K562 (cell line): ENCODE measurements around the gene ACHE. TPM values are rescaled to one million over a fixed set of nuclear protein-coding genes. Genes with fewer than 3 reads are reported as not detected.

Experiments
- ATAC-seq: fragments of 200-7000 bp; cut with Tn5 transposase; 3 replicates; pipeline ENCODE4 v1.9.1; 2020; ENCODE audit warnings: moderate library complexity
- BruUV-seq: library from RNA; stranded (reverse); fragments of 400-500 nt; replicated peaks from 2 replicates; lab custom pipeline; 2021; lab: Mats Ljungman, UMichigan
- CTCF ChIA-PET: fragments of 300-600 bp; formaldehyde crosslinking; extraction: SDS; loops from one replicate; lab custom pipeline; 2021; ENCODE audit warnings: low intra/inter-chr PET ratio; lab: Yijun Ruan, JAX
- POLR2A ChIA-PET: fragments of 300-600, 350-650 bp; sonication (Branson Sonifier 250); formaldehyde crosslinking; extraction: SDS; loops from one replicate; lab custom pipeline; 2021; ENCODE audit warnings: antibody characterized with exemption, inconsistent platforms; lab: Yijun Ruan, JAX
- DNase-seq, 4 experiments: peaks; one replicate each; pipeline versions ENCODE4 v3.0.0 to v3.0.0-alpha.2; 2011 to 2018; ENCODE audit warnings: low spot score in 3 of 4, mixed read lengths in 3 of 4; ENCODE audit errors: extremely low read depth in 1 of 4
- FAIRE-seq: peaks from 2 replicates; lab custom pipeline; 2011; peaks lifted over from hg19 to GRCh38; lab: Jason Lieb, UNC
- H2AFZ ChIP-seq: 2 replicates; pipeline ENCODE4 v1.6.0; 2011; ENCODE audit warnings: low read depth, low read length, control low read depth, inconsistent platforms
- H3K27ac ChIP-seq: fragments of 200-600 bp; 3 replicates; pipeline ENCODE4 v1.8.0; 2011; ENCODE audit warnings: low read depth, mild to moderate bottlenecking, control low read depth, inconsistent platforms, low read length, moderate library complexity, mixed read lengths; ENCODE audit errors: extremely low read depth
- H3K27me3 ChIP-seq, 2 experiments: fragments of 300-600 bp in 1 of 2; 2 replicates in 1 of 2; 3 replicates in 1 of 2; pipeline versions ENCODE4 v1.6.0 to v1.8.0; 2011; ENCODE audit warnings: inconsistent platforms in 2 of 2, low read length in 2 of 2, mild to moderate bottlenecking in 1 of 2, mixed read lengths in 1 of 2, moderate library complexity in 1 of 2; ENCODE audit not compliant: control insufficient read depth in 2 of 2, insufficient read depth in 2 of 2
- H3K36me3 ChIP-seq: fragments of 300-600 bp; 3 replicates; pipeline ENCODE4 v1.8.0; 2011; ENCODE audit warnings: mild to moderate bottlenecking, low read length, inconsistent platforms; ENCODE audit not compliant: control insufficient read depth, insufficient read depth
- H3K4me1 ChIP-seq, 2 experiments: fragments of 200-600 bp in 1 of 2; replicated peaks in 1 of 2; 2 replicates in 1 of 2; 3 replicates in 1 of 2; pipeline versions ENCODE4 v1.5.1 to v1.8.0; 2011; ENCODE audit warnings: inconsistent platforms in 2 of 2, low read length in 2 of 2, mild to moderate bottlenecking in 1 of 2, mixed read lengths in 1 of 2, moderate library complexity in 1 of 2; ENCODE audit not compliant: control insufficient read depth in 2 of 2, insufficient read depth in 2 of 2
- H3K4me2 ChIP-seq: 2 replicates; pipeline ENCODE4 v1.6.1; 2011; ENCODE audit warnings: low read length, control low read depth, inconsistent platforms, mixed read lengths; ENCODE audit not compliant: insufficient read depth
- H3K4me3 ChIP-seq: fragments of 200-600 bp; sonication (generic), shearing (Covaris generic); 2 replicates; pipeline ENCODE4 v1.5.1; 2016; ENCODE audit warnings: control low read depth, inconsistent platforms
- H3K79me2 ChIP-seq: fragments of 200-600 bp; 3 replicates; pipeline ENCODE4 v1.8.0; 2011; ENCODE audit warnings: low read length, inconsistent platforms; ENCODE audit not compliant: control insufficient read depth, insufficient read depth
- H3K9ac ChIP-seq, 2 experiments: 2 replicates each; pipeline versions ENCODE4 v1.6.0 to v1.6.1; 2011; ENCODE audit warnings: low read depth in 2 of 2, low read length in 2 of 2, control low read depth in 1 of 2, inconsistent platforms in 1 of 2, mild to moderate bottlenecking in 1 of 2, mixed read lengths in 1 of 2; ENCODE audit not compliant: insufficient read depth in 1 of 2
- H3K9me1 ChIP-seq: one replicate; pipeline ENCODE4 v1.6.0; 2011; ENCODE audit warnings: inconsistent platforms, mild to moderate bottlenecking, low read length, moderate library complexity; ENCODE audit not compliant: control insufficient read depth, insufficient read depth
- H3K9me3 ChIP-seq: replicated peaks from 2 replicates; pipeline ENCODE4 v1.5.1; 2011; ENCODE audit warnings: low read depth, low read length, inconsistent platforms; ENCODE audit not compliant: control insufficient read depth, insufficient read depth
- H4K20me1 ChIP-seq: replicated peaks from 2 replicates; pipeline ENCODE4 v1.6.1; 2011; ENCODE audit warnings: low read length, inconsistent platforms, mixed read lengths; ENCODE audit not compliant: control insufficient read depth, insufficient read depth
- BCL6 ChIP-seq: fragments of 250-450 bp; sonication (Bioruptor Pico); IDR thresholded peaks from 2 replicates; pipeline ENCODE4 v1.4.0; 2020
- CEBPG ChIP-seq, 3 experiments: fragments of 200-800 bp in 1 of 3; sonication (Bioruptor generic) in 1 of 3; sonication (generic) in 1 of 3; formaldehyde crosslinking in 1 of 3; IDR thresholded peaks in 2 of 3; conservative IDR thresholded peaks in 1 of 3; 2 replicates each; pipeline versions ENCODE4 v1.6.1 to v1.8.0; 2016 to 2022; ENCODE audit warnings: missing compliant biosample characterization in 2 of 3, missing genetic modification characterization in 2 of 3, mild to moderate bottlenecking in 1 of 3, missing genetic modification reagents in 1 of 3
- DPF2 ChIP-seq: fragments of 450-650 bp; IDR thresholded peaks from 2 replicates; pipeline ENCODE4 v1.6.1; 2016
- FIP1L1 ChIP-seq: fragments of 200-400 bp; formaldehyde crosslinking; IDR thresholded peaks from 2 replicates; pipeline ENCODE4 v1.6.1; 2018; ENCODE audit warnings: mild to moderate bottlenecking, low read depth, low read length; ENCODE audit not compliant: poor library complexity, severe bottlenecking
- HIVEP1 ChIP-seq: fragments of 250-450 bp; sonication (Bioruptor Pico); IDR thresholded peaks from 2 replicates; pipeline ENCODE4 v1.4.0; 2020; ENCODE audit warnings: mild to moderate bottlenecking
- MAX ChIP-seq: sonication (generic); formaldehyde crosslinking; IDR thresholded peaks from 2 replicates; pipeline ENCODE4 v1.9.0; 2022; ENCODE audit warnings: mild to moderate bottlenecking, missing genetic modification reagents
- MCM7 ChIP-seq, 2 experiments: fragments of 450-650 bp; IDR thresholded peaks; 2 replicates each; pipeline ENCODE4 v1.6.1; 2016 to 2018
- MED1 ChIP-seq: sonication (generic); formaldehyde crosslinking; IDR thresholded peaks from 2 replicates; pipeline ENCODE4 v1.8.1; 2023; ENCODE audit warnings: missing genetic modification reagents, borderline replicate concordance
- MTA1 ChIP-seq: fragments of 450-650 bp; IDR thresholded peaks from 2 replicates; pipeline ENCODE4 v1.6.1; 2017; ENCODE audit warnings: borderline replicate concordance
- PURB ChIP-seq: sonication (generic); formaldehyde crosslinking; IDR thresholded peaks from 2 replicates; pipeline ENCODE4 v1.9.0; 2021; ENCODE audit warnings: low read depth, mild to moderate bottlenecking, missing genetic modification reagents
- PYGO2 ChIP-seq: fragments of 450-650 bp; IDR thresholded peaks from 2 replicates; pipeline ENCODE4 v1.6.1; 2016; ENCODE audit warnings: mild to moderate bottlenecking, missing genetic modification characterization, moderate library complexity, missing compliant biosample characterization
- RBM17 ChIP-seq: fragments of 200-400 bp; formaldehyde crosslinking; IDR thresholded peaks from 2 replicates; pipeline ENCODE4 v1.6.1; 2017; ENCODE audit warnings: low read depth, mild to moderate bottlenecking, low read length, borderline replicate concordance
- SIX5 ChIP-seq, 2 experiments: IDR thresholded peaks; 2 replicates each; pipeline ENCODE4 v1.6.1; 2011; ENCODE audit warnings: low read length in 2 of 2, borderline replicate concordance in 1 of 2, low read depth in 1 of 2, mild to moderate bottlenecking in 1 of 2, moderate library complexity in 1 of 2; ENCODE audit not compliant: insufficient read depth in 1 of 2
- SUPT5H ChIP-seq: fragments of 450-650 bp; IDR thresholded peaks from 2 replicates; pipeline ENCODE4 v1.6.1; 2016
- THRA ChIP-seq: fragments of 450-650 bp; IDR thresholded peaks from 2 replicates; pipeline ENCODE4 v1.6.1; 2017; ENCODE audit warnings: mild to moderate bottlenecking, moderate library complexity
- ZFX ChIP-seq: sonication (generic); formaldehyde crosslinking; IDR thresholded peaks from 2 replicates; pipeline ENCODE4 v1.8.0; 2022; ENCODE audit warnings: mild to moderate bottlenecking, missing genetic modification reagents, moderate library complexity
- ZNF280B ChIP-seq: fragments of 250-450 bp; sonication (Bioruptor Pico); IDR thresholded peaks from 2 replicates; pipeline ENCODE4 v1.5.1; 2021; ENCODE audit warnings: mild to moderate bottlenecking
- ZNF655 ChIP-seq: fragments of 250-450 bp; sonication (Bioruptor Pico); IDR thresholded peaks from 2 replicates; pipeline ENCODE4 v1.5.0; 2021
- WGBS: fragments of 100-300 bp; shearing (Covaris generic); methylation state at CpG from one replicate; pipeline ENCODE4 v1.1.6; 2016; ENCODE audit warnings: low coverage, mixed read lengths; ENCODE audit not compliant: insufficient coverage; ENCODE audit errors: missing lambda C conversion rate; 5-methylcytosine and 5-hydroxymethylcytosine counted together
- in situ Hi-C: fragments of 300-500 bp; cut with MboI; formaldehyde crosslinking; loops from 4 replicates; pipeline ENCODE4 v1.15.0; 2018; ENCODE audit warnings: inconsistent platforms, mixed read lengths
- intact Hi-C: fragments of 100-400 bp; cut with micrococcal nuclease; formaldehyde crosslinking; loops from 2 replicates; pipeline ENCODE4 v1.14.2; 2022
- polyA plus RNA-seq, 8 experiments: library from polyadenylated mRNA; depleted of rRNA in 4 of 8; stranded (reverse) in 5 of 8; unstranded in 3 of 8; fragments of >200 nt; fragmentation: Nextera tagmentation in 2 of 8; fragmentation: Illumina TruSeq in 1 of 8; extraction: Ambion mirVana in 2 of 8; extraction: Trizol in 1 of 8; gene quantifications; 2 replicates each; pipeline versions ENCODE4 v1.2.1 to v1.2.3, GENCODE V29; 2011 to 2014; ENCODE audit warnings: inconsistent platforms in 1 of 8, missing spikeins in 1 of 8
- total RNA-seq, 7 experiments: library from RNA; depleted of rRNA in 6 of 7; stranded (reverse); fragments of >200 nt in 6 of 7; fragmentation: Illumina TruSeq in 2 of 7; extraction: Trizol in 2 of 7; gene quantifications; 2 replicates each; pipeline versions ENCODE4 v1.2.1 to v1.2.3, GENCODE V29; 2011 to 2021; ENCODE audit warnings: low replicate concordance in 1 of 7

ACHE gene
- total and polyA plus RNA-seq, 9 of the 15 experiments (the other 6 are each of a cell fraction or from before 2014, with no cell fraction given): 0.04 to 8.8 (median 1.9) TPM

- TF ChIP-seq PURB (CRISPR knock-in tag) (no peak), BCL6 (CRISPR knock-in tag) (no peak), RBM17 (no peak), DPF2 (no peak), HIVEP1 (no peak), CEBPG (CRISPR knock-in tag; IDR thresholded peaks at IDR 0.05) (no peak), CEBPG (tag; conservative IDR thresholded peaks at IDR 0.05 in 1 of 2, IDR thresholded peaks at IDR 0.05 in 1 of 2) (no peak), ZNF280B (CRISPR knock-in tag) (no peak), ZFX (CRISPR knock-in tag) (no peak)
- TF ChIP-seq, all 486 proteins: peak for 0
Measured at GRCh38 chr7:100856871-100857282, 38.8 kb downstream of the ACHE start (continued).

- no peaks in the 10 kb centered on the region for H3K27me3 ChIP-seq
- no peak for ATAC-seq
- no TSS peak for BruUV-seq
- intact Hi-C loops: no loop called here
- POLR2A ChIA-PET: interaction anchor here (0.7 kb wide), 1 partner anchor 308 kb away, joined by 3 read pairs; no protein-coding TSS in a partner anchor
- H3K9me1 ChIP-seq: no peaks in the 10 kb centered on the region
- peaks cover 13% of the 10 kb centered on the region for H3K79me2 ChIP-seq
- CTCF ChIA-PET: no interaction called here
- peaks cover 4 to 41% of the 10 kb centered on the region in 2 experiments; a peak in 4 of 5 replicates for H3K4me1 ChIP-seq
- peaks cover 11% of the 10 kb centered on the region; the same call in 2 of the 3 replicates for H3K36me3 ChIP-seq
- H4K20me1 ChIP-seq: no peaks in the 10 kb centered on the region
- no peak overlapping the region for H3K4me2 ChIP-seq
- 84% methylated on average over 10 of the region's 10 CpGs for WGBS
- H3K27ac ChIP-seq: no peak overlapping the region
- H2AFZ ChIP-seq: no peak overlapping the region
- in situ Hi-C loops: no loop called here
- no peak for DNase-seq
- no peak for FAIRE-seq
- no peaks in the 10 kb centered on the region for H3K9me3 ChIP-seq
- H3K9ac ChIP-seq: no peak overlapping the region
- no peak overlapping the region for H3K4me3 ChIP-seq
- TF ChIP-seq ZNF655 (CRISPR knock-in tag) (no peak), MED1 (no peak), MTA1 (no peak), SUPT5H (no peak), SIX5 (IDR thresholded peaks at IDR 0.05; ENCODE audit: borderline replicate concordance in 1 of 2, insufficient read depth in 1 of 2, low read depth in 1 of 2, low read length in 2 of 2) (no peak), MAX (CRISPR knock-in tag) (no peak), THRA (no peak), PYGO2 (no peak), FIP1L1 (no peak), MCM7 (IDR thresholded peaks at IDR 0.05) (no peak)
Measured at GRCh38 chr7:100855515-100855914, 40.2 kb downstream of the ACHE start.
